ENCODE results near the gene CCL28. TPM values are rescaled to one million over a fixed set of nuclear protein-coding genes. Genes with fewer than 3 reads are reported as not detected.

Gene CCL28
- total and polyA plus RNA-seq, 9 of the 15 experiments (the other 6 are each of a cell fraction or from before 2014, with no cell fraction given) = not detected

- TF ChIP-seq GTF2E2 (tag; IDR thresholded peaks at IDR 0.05) (no peak), HMG20A (CRISPR knock-in tag; conservative IDR thresholded peaks at IDR 0.05) (no peak), NFRKB (IDR thresholded peaks at IDR 0.05; ENCODE audit: low read depth) (no peak), SNRNP70 (optimal IDR thresholded peaks at IDR 0.05; ENCODE audit: low read depth, low read length) (no peak), MEF2D (tag; conservative IDR thresholded peaks at IDR 0.05; ENCODE audit: low read depth) (no peak), OTX1 (CRISPR knock-in tag; IDR thresholded peaks at IDR 0.05) (no peak), BCOR (IDR thresholded peaks at IDR 0.05) (0 out of 2 replicates have a peak, but pooled peaks have one; percentile 9), HDGF (IDR thresholded peaks at IDR 0.05) (no peak), CREM (IDR thresholded peaks at IDR 0.05; ENCODE audit: low read depth) (no peak; the same call in 1 of the 2 replicates), ZNF274 (IDR thresholded peaks at IDR 0.05; ENCODE audit: borderline replicate concordance, low read depth, low read length) (no peak), ZNF780A (CRISPR knock-in tag; IDR thresholded peaks at IDR 0.05) (no peak), HBP1 (CRISPR knock-in tag; IDR thresholded peaks at IDR 0.05) (no peak), CBX5 (IDR thresholded peaks at IDR 0.05; ENCODE audit: borderline replicate concordance, low read depth) (no peak), L3MBTL2 (IDR thresholded peaks at IDR 0.05) (no peak), SUPT5H (IDR thresholded peaks at IDR 0.05) (no peak), XRCC4 (IDR thresholded peaks at IDR 0.05; ENCODE audit: extremely low read depth, insufficient read depth, insufficient read length) (no peak), TRIM28 (IDR thresholded peaks at IDR 0.05) (no peak), ZNF592 (IDR thresholded peaks at IDR 0.05) (peak; percentile 37; the same call in 1 of the 2 replicates), NR2C1 (IDR thresholded peaks at IDR 0.05) (no peak), NR2C1 (tag; IDR thresholded peaks at IDR 0.05) (no peak), ZNF785 (CRISPR knock-in tag; IDR thresholded peaks at IDR 0.05) (no peak), SIX5 (IDR thresholded peaks at IDR 0.05; ENCODE audit: borderline replicate concordance in 1 of 2, insufficient read depth in 1 of 2, low read depth in 1 of 2, low read length in 2 of 2) (no peak), TFAM (CRISPR knock-in tag; conservative IDR thresholded peaks at IDR 0.05) (no peak), ASH1L (IDR thresholded peaks at IDR 0.05; ENCODE audit: borderline replicate concordance, low read depth, partially characterized antibody) (no peak)
- TF ChIP-seq, protein P1, sequence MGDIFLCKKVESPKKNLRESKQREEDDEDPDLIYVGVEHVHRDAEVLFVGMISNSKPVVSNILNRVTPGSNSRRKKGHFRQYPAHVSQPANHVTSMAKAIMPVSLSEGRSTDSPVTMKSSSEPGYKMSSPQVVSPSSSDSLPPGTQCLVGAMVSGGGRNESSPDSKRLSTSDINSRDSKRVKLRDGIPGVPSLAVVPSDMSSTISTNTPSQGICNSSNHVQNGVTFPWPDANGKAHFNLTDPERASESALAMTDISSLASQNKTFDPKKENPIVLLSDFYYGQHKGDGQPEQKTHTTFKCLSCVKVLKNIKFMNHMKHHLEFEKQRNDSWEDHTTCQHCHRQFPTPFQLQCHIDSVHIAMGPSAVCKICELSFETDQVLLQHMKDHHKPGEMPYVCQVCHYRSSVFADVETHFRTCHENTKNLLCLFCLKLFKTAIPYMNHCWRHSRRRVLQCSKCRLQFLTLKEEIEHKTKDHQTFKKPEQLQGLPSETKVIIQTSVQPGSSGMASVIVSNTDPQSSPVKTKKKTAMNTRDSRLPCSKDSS (IDR thresholded peaks at IDR 0.05; ENCODE audit: low read depth, partially characterized antibody) = no peak
Measured at GRCh38 chr5:43389679-43390329, 22.4 kb downstream of the CCL28 start (continued).
